ENCODE data around the gene SNRNP25. TPM values are rescaled to one million over a fixed set of nuclear protein-coding genes. Genes with fewer than 3 reads are reported as not detected.

The SNRNP25 gene
- total and polyA plus RNA-seq, 9 donors, result 12.8 to 35.7 (median 26.9) TPM

GRCh38 chr16:60929-61878, 7.6 kb downstream of the SNRNP25 start:
- Histone ChIP-seq H3K27ac (no peak overlapping the region), H3K4me3 (no peak overlapping the region), H3K9me3 (no peaks in the 10 kb centered on the region), H3K27me3 (no peaks in the 10 kb centered on the region), H3K4me1 (ENCODE audit: insufficient read depth) (peaks cover 4% of the 10 kb centered on the region), H3K36me3 (no peaks in the 10 kb centered on the region)
- peak in 2 of 5 donors; percentile 31 to 37 for DNase-seq
- intact Hi-C loops (cut with DNase I), result no loop called here
- WGBS, 3 donors, result 80 to 86% (median 81%) methylated on average over 73 to 89 of the region's 89 CpGs
- TF ChIP-seq EP300 (IDR thresholded peaks at IDR 0.05) (no peak), CTCF (IDR thresholded peaks at IDR 0.05) (no peak), POLR2A (IDR thresholded peaks at IDR 0.05) (no peak)

GRCh38 chr16:61879-62281, 8.3 kb downstream of the SNRNP25 start:
- intact Hi-C loops (cut with DNase I), result no loop called here
- 89 to 93% (median 90%) methylated on average over 32 of the region's 32 CpGs for WGBS, 3 donors
- Histone ChIP-seq H3K9me3 (no peaks in the 10 kb centered on the region), H3K4me3 (no peak overlapping the region), H3K4me1 (ENCODE audit: insufficient read depth) (peaks cover 10% of the 10 kb centered on the region), H3K36me3 (no peaks in the 10 kb centered on the region), H3K27me3 (no peaks in the 10 kb centered on the region), H3K27ac (no peak overlapping the region)
- TF ChIP-seq POLR2A (IDR thresholded peaks at IDR 0.05) (no peak), EP300 (IDR thresholded peaks at IDR 0.05) (no peak), CTCF (IDR thresholded peaks at IDR 0.05) (no peak)
- peak in 1 of 5 donors; percentile 23 for DNase-seq

- peaks cover 12% of the 10 kb centered on the region for H3K4me1 ChIP-seq (ENCODE audit: insufficient read depth)
- no peak for TF ChIP-seq CTCF (IDR thresholded peaks at IDR 0.05)
- no peak for TF ChIP-seq EP300 (IDR thresholded peaks at IDR 0.05)
- no peak for TF ChIP-seq POLR2A (IDR thresholded peaks at IDR 0.05)
- no peak overlapping the region for H3K4me3 ChIP-seq
- no peaks in the 10 kb centered on the region for H3K36me3 ChIP-seq
- WGBS, 3 donors, result 93 to 95% (median 94%) methylated on average over 34 of the region's 34 CpGs
- no peak overlapping the region for H3K27ac ChIP-seq
- intact Hi-C loops (cut with DNase I), result no loop called here
- H3K9me3 ChIP-seq, result no peaks in the 10 kb centered on the region
- H3K27me3 ChIP-seq, result no peaks in the 10 kb centered on the region
- DNase-seq, result peak in 1 of 5 donors; percentile 19
These were observed 8.8 kb downstream of the SNRNP25 start for GRCh38 chr16:62283-62967.

GRCh38 chr16:62968-63391, 9.4 kb downstream of the SNRNP25 start:
- peak in 1 of 5 donors; percentile 25 for DNase-seq
- no peak overlapping the region for H3K27ac ChIP-seq
- no peak for TF ChIP-seq CTCF (IDR thresholded peaks at IDR 0.05)
- no peak for TF ChIP-seq POLR2A (IDR thresholded peaks at IDR 0.05)
- H3K27me3 ChIP-seq, result no peaks in the 10 kb centered on the region
- intact Hi-C loops (cut with DNase I), result no loop called here
- H3K36me3 ChIP-seq, result no peaks in the 10 kb centered on the region
- no peaks in the 10 kb centered on the region for H3K9me3 ChIP-seq
- 90 to 96% (median 95%) methylated on average over 20 to 21 of the region's 21 CpGs for WGBS, 3 donors
- no peak overlapping the region for H3K4me3 ChIP-seq
- peaks cover 12% of the 10 kb centered on the region for H3K4me1 ChIP-seq (ENCODE audit: insufficient read depth)
